Measurements from ENCODE around the gene SORT1.

Gene SORT1

DNA sequence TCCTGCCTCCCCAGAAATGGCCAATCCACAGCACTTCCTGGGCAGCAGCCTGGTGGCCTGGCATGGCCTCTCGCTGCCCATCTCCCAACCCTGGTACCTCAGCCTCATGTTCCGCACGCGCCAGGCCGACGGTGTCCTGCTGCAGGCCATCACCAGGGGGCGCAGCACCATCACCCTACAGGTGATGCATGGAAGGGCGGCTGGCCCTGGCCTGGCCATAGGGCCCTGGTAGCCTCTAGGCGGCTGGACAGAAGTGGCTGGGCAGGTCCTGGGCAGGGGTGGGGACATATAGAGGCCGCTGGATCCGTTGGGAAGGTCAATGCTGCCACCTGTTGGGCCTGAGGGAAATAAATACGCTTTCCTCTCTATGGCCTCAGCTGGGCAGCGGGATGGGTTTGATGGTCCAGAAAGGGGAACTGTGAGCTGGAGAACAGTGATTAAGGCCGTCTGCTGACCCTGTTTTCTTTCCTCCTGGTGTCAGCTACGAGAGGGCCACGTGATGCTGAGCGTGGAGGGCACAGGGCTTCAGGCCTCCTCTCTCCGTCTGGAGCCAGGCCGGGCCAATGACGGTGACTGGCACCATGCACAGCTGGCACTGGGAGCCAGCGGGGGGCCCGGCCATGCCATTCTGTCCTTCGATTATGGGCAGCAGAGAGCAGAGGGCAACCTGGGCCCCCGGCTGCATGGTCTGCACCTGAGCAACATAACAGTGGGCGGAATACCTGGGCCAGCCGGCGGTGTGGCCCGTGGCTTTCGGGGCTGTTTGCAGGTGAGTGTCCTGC lies 133.9 kb downstream of the SORT1 start:
- DNase-seq (ENCODE audit: low read depth in 1 of 2, low spot score in 1 of 2), result peak; percentile 53 to 77

DNA sequence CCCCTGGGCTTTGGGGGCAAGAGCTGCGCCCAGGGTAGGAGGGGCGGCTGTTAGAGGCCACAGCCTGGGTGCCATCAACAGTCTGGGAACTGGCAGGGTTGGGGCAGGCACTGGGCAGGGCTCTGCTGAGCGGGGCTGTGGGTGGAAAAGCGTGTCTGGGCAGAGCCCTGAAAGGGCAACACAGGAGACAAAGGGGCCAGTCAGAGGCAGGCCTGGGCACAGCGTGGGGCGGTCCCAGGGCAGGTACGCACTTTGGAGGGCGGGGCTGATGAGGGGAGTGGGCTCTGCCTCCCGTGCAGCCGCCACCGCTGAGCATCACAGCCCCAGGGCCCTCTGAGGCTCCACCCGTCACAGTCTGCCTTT lies 134.5 kb downstream of the SORT1 start:
- DNase-seq (ENCODE audit: low read depth in 1 of 2, low spot score in 1 of 2), result no peak

DNA sequence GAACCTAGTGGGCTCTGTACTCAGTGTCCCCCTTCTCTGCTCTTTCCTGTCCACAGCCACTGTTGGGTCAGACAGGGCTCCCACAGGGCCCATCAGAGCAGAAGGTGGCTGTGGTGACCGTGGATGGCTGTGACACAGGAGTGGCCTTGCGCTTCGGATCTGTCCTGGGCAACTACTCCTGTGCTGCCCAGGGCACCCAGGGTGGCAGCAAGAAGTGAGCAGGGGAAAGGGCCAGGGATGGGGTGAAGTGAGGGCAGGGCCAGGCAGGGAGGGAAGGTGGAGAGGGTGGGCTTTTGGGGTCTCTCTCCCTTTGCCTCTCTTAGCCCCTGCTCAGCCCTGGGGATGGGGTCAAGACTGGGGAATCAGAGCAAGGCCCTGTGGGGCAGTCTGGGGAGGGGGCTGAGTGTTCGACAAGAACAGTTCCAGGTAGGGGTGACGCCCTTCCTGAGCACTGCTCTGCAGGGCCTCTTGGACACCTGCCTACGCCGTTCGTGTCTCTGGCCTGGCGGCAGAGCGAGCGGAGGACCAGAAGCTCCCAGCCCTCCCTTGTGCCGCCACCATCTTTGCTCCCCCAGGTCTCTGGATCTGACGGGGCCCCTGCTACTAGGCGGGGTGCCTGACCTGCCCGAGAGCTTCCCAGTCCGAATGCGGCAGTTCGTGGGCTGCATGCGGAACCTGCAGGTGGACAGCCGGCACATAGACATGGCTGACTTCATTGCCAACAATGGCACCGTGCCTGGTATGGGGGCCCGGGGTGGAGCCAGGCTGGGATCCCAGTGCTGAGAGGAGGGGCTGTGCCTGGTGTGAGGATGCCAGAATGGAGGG lies 135.3 kb downstream of the SORT1 start:
- DNase-seq (ENCODE audit: low read depth in 1 of 2, low spot score in 1 of 2), result no peak

DNA sequence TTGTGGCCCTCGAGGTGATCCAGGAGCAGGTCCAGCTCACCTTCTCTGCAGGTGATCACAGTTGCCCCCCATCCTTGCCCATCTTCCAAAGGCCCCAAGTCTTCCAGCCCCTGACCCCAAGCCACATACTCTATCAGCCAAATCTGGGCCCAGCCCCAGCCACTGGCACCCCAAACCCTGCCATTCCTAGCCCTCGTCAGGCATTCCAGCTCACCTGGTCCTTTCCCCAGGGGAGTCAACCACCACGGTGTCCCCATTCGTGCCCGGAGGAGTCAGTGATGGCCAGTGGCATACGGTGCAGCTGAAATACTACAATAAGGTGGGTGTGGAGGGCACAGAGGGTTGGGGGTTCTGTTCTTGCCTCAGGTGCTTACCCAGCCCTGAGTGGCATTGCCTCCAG lies 136.1 kb downstream of the SORT1 start:
- DNase-seq (ENCODE audit: low read depth in 1 of 2, low spot score in 1 of 2), result no peak

DNA sequence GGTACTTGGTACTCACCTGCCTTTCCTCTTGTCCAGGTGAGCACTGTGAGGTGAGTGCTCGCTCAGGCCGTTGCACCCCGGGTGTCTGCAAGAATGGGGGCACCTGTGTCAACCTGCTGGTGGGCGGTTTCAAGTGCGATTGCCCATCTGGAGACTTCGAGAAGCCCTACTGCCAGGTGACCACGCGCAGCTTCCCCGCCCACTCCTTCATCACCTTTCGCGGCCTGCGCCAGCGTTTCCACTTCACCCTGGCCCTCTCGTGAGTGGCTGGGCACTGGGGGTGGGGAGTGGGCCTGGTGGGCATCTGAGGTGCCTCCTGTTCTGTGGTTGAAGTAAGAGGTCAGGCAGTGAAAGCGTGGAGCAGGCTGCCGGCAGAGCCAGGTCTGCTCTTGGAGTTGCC lies 136.7 kb downstream of the SORT1 start:
- no peak for DNase-seq (ENCODE audit: low read depth in 1 of 2, low spot score in 1 of 2)

DNA sequence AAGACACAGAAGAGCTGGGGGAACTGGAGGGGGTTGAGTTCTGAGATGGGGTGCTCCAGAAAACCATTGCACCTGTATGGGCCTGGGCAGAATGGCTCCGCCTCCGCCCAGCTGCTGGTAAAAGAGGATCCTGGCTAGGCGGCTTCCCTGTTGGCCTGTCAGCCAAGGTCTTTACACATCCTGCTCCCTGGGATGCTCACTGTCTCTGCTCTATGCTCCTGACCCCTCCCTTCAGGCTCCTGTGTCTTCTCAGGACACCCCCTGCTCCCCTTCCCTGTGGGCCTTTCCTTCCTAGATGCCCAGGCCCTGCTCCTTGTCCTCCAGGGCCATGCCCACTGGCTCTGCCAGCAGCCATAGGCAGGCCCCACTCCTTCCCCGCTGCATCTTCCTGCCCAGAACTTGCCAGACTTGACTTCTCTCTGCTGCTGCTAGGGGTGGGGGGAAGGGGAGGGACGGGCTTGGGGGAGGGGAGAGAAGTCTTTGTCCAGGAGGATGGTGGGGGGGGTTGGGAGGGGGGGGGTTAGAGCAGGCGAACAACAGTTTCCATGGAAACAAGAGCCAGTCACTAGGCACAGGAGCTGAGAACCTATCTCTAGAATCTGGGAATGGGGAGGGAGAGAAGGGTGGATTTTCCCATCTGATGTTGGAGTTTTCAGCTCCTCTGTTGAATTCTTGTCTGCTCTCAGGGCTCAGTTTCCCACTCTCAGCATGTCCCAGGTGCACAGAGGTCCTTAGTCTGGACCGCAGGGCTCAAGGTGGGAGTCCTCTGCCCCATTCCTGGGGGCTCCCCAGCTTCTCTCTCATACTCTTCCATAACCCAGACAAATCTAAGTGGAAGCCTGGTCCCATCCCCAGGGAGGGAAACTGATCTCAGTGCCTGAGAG lies 137.8 kb downstream of the SORT1 start:
- DNase-seq (ENCODE audit: low read depth in 1 of 2, low spot score in 1 of 2), result no peak
